Measurements from ENCODE around the gene PRKCA. TPM values are rescaled to one million over a fixed set of nuclear protein-coding genes. Genes with fewer than 3 reads are reported as not detected.
"Not testable (repeated sequence)": the region's sequence is repeated elsewhere in the genome, so short reads cannot be mapped to it uniquely, and the experiment has no call there.

PRKCA gene
- 10 to 100 TPM in 1 of 2 donors, 1 to 10 TPM in 1; 8.3 to 26.5 TPM for total RNA-seq

DNA sequence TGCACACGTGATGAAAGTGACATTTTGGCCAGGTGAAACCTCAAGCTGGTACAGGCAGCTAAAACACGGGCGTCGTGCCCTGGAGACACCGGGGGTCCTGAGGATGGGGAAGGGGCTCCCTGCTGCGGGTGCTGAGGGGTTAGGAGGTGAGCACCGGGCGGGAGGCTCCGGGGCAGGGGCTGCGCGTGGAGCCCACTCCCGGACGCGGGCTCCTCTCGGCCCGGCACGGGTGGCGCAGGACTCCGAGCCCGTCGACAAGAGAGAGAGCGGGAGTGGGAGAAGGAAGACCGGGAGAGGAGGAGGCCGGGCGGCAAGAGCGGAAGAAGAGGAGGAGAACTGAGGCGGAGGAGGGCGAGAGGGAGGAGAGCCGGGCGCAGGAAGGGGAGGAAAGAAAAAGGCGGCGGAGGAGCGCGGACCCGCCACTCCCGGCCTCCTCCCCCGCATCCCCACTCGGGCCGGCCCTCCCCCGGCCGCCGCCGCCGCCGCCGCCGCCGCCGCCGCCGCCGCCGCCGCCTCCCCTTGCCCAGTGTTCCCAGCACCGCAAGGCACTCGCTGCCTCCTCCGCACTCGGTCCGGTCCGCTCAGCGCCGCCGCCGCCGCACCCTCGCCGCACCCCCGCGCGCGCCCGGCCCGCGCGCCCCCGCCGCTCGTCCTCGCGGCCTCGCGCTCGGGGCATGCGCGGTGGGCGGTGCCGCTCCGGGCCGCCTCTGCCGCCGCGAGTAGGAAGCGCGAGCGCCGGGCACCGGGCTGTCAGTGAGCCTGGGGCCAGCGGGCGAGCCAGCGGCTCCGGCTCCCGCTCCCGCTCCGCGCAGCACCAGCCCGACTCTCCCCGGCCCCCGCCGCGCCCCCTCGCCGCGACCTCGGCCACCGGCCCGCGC lies at the start of gene PRKCA:
TSS of gene PRKCA (plus strand) at position 750 of the 878 bp plus-strand sequence.
- H3K4me1 ChIP-seq (replicated peaks): no peaks in the 10 kb centered on the region
- DNase-seq (ENCODE audit: low spot score): peak; percentile 64
- no peaks in the 10 kb centered on the region for H3K27me3 ChIP-seq (replicated peaks; ENCODE audit: insufficient read depth)
- under 1% methylated on average over 55 of the region's 117 CpGs for WGBS
- intact Hi-C loops (cut with DNase I): loop anchor here (5.0 kb wide), 3 partner anchors 130 to 275 kb away; no protein-coding TSS in a partner anchor
- TF ChIP-seq POLR2AphosphoS5 (IDR thresholded peaks at IDR 0.05) (peak; percentile 39), POLR2A (IDR thresholded peaks at IDR 0.05) (peak; percentile 82)
- TF ChIP-seq, protein P1, sequence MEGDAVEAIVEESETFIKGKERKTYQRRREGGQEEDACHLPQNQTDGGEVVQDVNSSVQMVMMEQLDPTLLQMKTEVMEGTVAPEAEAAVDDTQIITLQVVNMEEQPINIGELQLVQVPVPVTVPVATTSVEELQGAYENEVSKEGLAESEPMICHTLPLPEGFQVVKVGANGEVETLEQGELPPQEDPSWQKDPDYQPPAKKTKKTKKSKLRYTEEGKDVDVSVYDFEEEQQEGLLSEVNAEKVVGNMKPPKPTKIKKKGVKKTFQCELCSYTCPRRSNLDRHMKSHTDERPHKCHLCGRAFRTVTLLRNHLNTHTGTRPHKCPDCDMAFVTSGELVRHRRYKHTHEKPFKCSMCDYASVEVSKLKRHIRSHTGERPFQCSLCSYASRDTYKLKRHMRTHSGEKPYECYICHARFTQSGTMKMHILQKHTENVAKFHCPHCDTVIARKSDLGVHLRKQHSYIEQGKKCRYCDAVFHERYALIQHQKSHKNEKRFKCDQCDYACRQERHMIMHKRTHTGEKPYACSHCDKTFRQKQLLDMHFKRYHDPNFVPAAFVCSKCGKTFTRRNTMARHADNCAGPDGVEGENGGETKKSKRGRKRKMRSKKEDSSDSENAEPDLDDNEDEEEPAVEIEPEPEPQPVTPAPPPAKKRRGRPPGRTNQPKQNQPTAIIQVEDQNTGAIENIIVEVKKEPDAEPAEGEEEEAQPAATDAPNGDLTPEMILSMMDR (IDR thresholded peaks at IDR 0.05): no peak
- H3K27ac ChIP-seq: peak within 1 kb of the TSS; percentile 79
- peak within 1 kb of the TSS; percentile 46 to 64 for H3K4me3 ChIP-seq
- H3K9me3 ChIP-seq: no peaks in the 10 kb centered on the region
- no peaks in the 10 kb centered on the region for H3K36me3 ChIP-seq

DNA sequence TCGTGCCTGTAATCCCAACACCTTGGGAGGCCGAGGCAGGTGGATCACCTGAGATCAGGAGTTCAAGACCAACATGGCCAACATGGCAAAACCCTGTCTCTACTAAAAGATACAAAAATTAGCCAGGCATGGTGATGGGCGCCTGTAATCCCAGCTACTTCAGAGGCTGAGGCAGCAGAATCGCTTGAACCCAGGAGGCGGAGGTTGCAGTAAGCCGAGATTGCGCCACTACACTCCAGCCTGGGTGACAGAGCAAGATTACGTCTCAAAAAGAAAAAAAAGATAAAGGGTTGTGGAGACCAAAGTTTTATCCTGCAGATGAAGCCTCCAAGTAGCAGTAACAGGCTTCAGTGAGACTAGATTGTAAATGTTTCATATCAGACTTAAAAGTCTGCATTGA lies 49.0 kb upstream of the PRKCA start:
- intact Hi-C loops (cut with DNase I); H3K27me3 ChIP-seq (replicated peaks; ENCODE audit: insufficient read depth); H3K4me3 ChIP-seq; H3K36me3 ChIP-seq; H3K27ac ChIP-seq; H3K4me1 ChIP-seq (replicated peaks); H3K9me3 ChIP-seq; DNase-seq (ENCODE audit: low spot score): not testable (repeated sequence)
- WGBS: 89% methylated on average over 8 of the region's 8 CpGs

DNA sequence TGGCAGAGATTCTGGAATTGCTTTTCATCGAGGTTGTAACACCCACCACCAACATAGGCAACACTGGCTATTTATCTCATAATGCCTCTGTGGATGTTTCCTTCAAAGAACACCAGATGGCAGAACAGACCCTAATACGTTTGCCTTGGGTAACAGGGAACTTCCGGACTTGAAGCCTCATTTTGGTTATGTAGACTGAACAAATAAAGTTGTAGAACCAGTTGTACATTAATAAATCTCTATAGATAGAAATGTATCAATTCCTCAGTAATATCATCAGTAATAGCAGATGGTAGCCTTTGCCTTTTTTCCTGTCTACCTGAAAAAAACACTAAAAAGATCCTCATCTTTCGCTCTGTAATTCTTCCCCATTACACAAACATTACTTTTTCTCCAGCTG lies 47.3 kb upstream of the PRKCA start:
- 21% methylated on average over 4 of the region's 4 CpGs for WGBS
- intact Hi-C loops (cut with DNase I): loop anchor here (5.0 kb wide), 3 partner anchors 312 to 417 kb away; no protein-coding TSS in a partner anchor
- TF ChIP-seq POLR2A (IDR thresholded peaks at IDR 0.05) (no peak), POLR2AphosphoS5 (IDR thresholded peaks at IDR 0.05) (peak; percentile 68)
- TF ChIP-seq, protein P1 (IDR thresholded peaks at IDR 0.05): peak; percentile 47 to 83 (median 74)

DNA sequence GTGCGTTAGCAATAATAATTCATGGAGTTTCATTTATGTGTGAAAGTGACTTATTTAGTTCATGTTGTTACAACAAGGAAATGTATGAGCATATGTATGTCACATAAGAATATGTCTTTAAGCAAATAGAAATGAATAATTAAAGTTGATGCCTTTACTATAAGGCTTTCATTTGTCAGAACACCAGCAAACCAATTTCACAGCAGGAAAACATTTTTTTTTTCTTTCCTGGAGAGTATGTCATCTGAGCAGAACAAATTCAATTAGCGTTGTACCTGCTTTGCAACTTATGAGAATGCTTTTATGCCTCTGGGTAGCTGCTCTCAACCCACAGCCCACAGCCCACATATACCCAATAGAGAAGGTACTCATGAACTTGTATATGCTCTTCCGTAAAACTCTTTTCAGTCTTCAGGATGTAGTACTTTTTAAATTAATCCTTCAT lies 46.9 kb upstream of the PRKCA start:
- intact Hi-C loops (cut with DNase I): loop anchor here (5.0 kb wide), 3 partner anchors 312 to 417 kb away; no protein-coding TSS in a partner anchor
- Histone ChIP-seq H3K4me3 (no peak overlapping the region), H3K9me3 (no peaks in the 10 kb centered on the region), H3K4me1 (replicated peaks) (no peaks in the 10 kb centered on the region), H3K36me3 (no peaks in the 10 kb centered on the region), H3K27ac (no peak overlapping the region), H3K27me3 (replicated peaks; ENCODE audit: insufficient read depth) (no peaks in the 10 kb centered on the region)
- no peak for DNase-seq (ENCODE audit: low spot score)
- TF ChIP-seq POLR2A (IDR thresholded peaks at IDR 0.05) (no peak), POLR2AphosphoS5 (IDR thresholded peaks at IDR 0.05) (no peak)
- TF ChIP-seq, protein P1 (IDR thresholded peaks at IDR 0.05): no peak
- WGBS: 71% methylated on average over 3 of the region's 3 CpGs

More for the DNA sequence above, 47.3 kb upstream of the PRKCA start:
- no peak overlapping the region for H3K4me3 ChIP-seq
- H3K27me3 ChIP-seq (replicated peaks; ENCODE audit: insufficient read depth): no peaks in the 10 kb centered on the region
- H3K27ac ChIP-seq: no peak overlapping the region
- H3K9me3 ChIP-seq: no peaks in the 10 kb centered on the region
- DNase-seq (ENCODE audit: low spot score): peak; percentile 46
- H3K4me1 ChIP-seq (replicated peaks): no peaks in the 10 kb centered on the region
- H3K36me3 ChIP-seq: no peaks in the 10 kb centered on the region

DNA sequence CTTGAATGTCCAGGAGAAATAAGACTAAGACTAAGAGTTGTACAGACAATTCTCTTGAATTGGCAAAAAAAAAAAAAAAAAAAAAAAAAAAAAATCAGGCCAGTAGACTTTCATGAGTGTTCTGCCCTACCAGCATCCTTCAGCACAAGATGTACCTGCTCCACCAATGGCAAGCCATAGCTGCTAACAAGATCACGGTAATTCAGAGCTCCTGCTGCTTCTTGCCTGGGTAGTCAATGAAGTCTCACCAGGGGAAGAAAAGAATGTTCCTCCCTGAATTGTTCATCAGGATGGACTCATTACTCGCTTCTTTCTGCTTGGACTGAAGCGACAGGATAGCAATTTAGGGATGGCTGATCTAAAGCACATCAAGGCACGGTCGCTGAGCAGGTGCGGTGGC lies 42.1 kb upstream of the PRKCA start:
- Histone ChIP-seq H3K4me1 (replicated peaks) (no peaks in the 10 kb centered on the region), H3K27me3 (replicated peaks; ENCODE audit: insufficient read depth) (no peaks in the 10 kb centered on the region), H3K27ac (no peak overlapping the region), H3K4me3 (no peak overlapping the region), H3K9me3 (no peaks in the 10 kb centered on the region), H3K36me3 (no peaks in the 10 kb centered on the region)
- TF ChIP-seq POLR2A (IDR thresholded peaks at IDR 0.05): no peak
- intact Hi-C loops (cut with DNase I): no loop called here
- 86% methylated on average over 6 of the region's 6 CpGs for WGBS
- no peak for DNase-seq (ENCODE audit: low spot score)

Data from prostate gland (tissue), 2 donors.